Body of pancreas (tissue), 4 donors: Measurements from ENCODE around the gene ZNF695.

Source experiments
- CTCF ChIP-seq, 7 experiments: fragments of 450-650 bp in 4 of 7; fragments of 200-600 bp in 3 of 7; sonication (generic) in 3 of 7; IDR thresholded peaks; one replicate each; pipeline ENCODE4 v1.5.1; 2016 to 2019; ENCODE audit warnings: antibody characterized with exemption in 7 of 7
- POLR2A ChIP-seq, 3 donors: fragments of 450-650 bp; IDR thresholded peaks; one replicate each; pipeline ENCODE4 v1.6.1; 2016; ENCODE audit warnings: antibody characterized with exemption in 3 of 3, mild to moderate bottlenecking in 2 of 3

GRCh38 chr1:246949956-246950355 lies 57.9 kb downstream of the ZNF695 start:
- no peak for TF ChIP-seq POLR2A (IDR thresholded peaks at IDR 0.05)
- TF ChIP-seq CTCF (IDR thresholded peaks at IDR 0.05): no peak
